Esophagus muscularis mucosa (tissue), 4 donors: Measurements from ENCODE around the gene RPLP2. TPM values are rescaled to one million over a fixed set of nuclear protein-coding genes. Genes with fewer than 3 reads are reported as not detected.

Experiments used
- DNase-seq: peaks from one replicate; pipeline ENCODE4 v3.0.0-alpha.2; 2017; ENCODE audit errors: extremely low spot score
- H3K27ac ChIP-seq, 4 donors: fragments of 200-600 bp; sonication (generic); replicated peaks in 1 of 4; 1 replicate in 3 of 4; 2 replicates in 1 of 4; pipeline ENCODE4 v1.5.1; 2016 to 2019; ENCODE audit warnings: mild to moderate bottlenecking in 1 of 4
- H3K27me3 ChIP-seq, 4 donors: fragments of 200-600 bp; sonication (generic); one replicate each; pipeline versions ENCODE4 v1.5.1 to v1.6.0; 2016 to 2019
- H3K36me3 ChIP-seq, 4 donors: fragments of 200-600 bp; sonication (generic); one replicate each; pipeline ENCODE4 v1.5.1; 2016 to 2019
- H3K4me1 ChIP-seq, 4 donors: fragments of 200-600 bp; sonication (generic); one replicate each; pipeline ENCODE4 v1.5.1; 2016 to 2019
- H3K4me3 ChIP-seq, 4 donors: fragments of 200-600 bp; sonication (generic); 1 replicate in 2 of 4; 2 replicates in 2 of 4; pipeline ENCODE4 v1.5.1; 2016 to 2019; ENCODE audit warnings: mild to moderate bottlenecking in 4 of 4, moderate library complexity in 1 of 4
- H3K9me3 ChIP-seq, 4 donors: fragments of 200-600 bp; sonication (generic); 1 replicate in 3 of 4; 2 replicates in 1 of 4; pipeline ENCODE4 v1.5.1; 2016 to 2019
- EP300 ChIP-seq: sonication (generic); formaldehyde crosslinking; IDR thresholded peaks from one replicate; pipeline ENCODE4 v1.6.1; 2017; ENCODE audit warnings: antibody characterized with exemption
- POLR2A ChIP-seq: fragments of 450-650 bp; IDR thresholded peaks from one replicate; pipeline ENCODE4 v1.6.1; 2017; ENCODE audit warnings: antibody characterized with exemption, moderate library complexity, mild to moderate bottlenecking, low read depth
- POLR2AphosphoS5 ChIP-seq, 2 donors: sonication (generic); formaldehyde crosslinking; IDR thresholded peaks; one replicate each; pipeline ENCODE4 v1.6.1; 2017; ENCODE audit warnings: antibody characterized with exemption in 2 of 2
- WGBS: methylation state at CpG from one replicate; pipeline ENCODE4 v1.1.5; 2018; 5-methylcytosine and 5-hydroxymethylcytosine counted together
- intact Hi-C: fragments of 100-400 bp; cut with DNase I; formaldehyde crosslinking; loops from one replicate; pipeline ENCODE4 v1.15.1; 2023
- total RNA-seq, 4 donors: library from RNA; depleted of rRNA; stranded (reverse); fragments of >200 nt; gene quantifications; one replicate each; pipeline versions ENCODE4 v1.1.0 to v1.2.1, GENCODE V29; 2016
- TF ChIP-seq, protein P1 (sequence below), 3 experiments: fragments of 200-600 bp in 2 of 3; fragments of 450-650 bp in 1 of 3; sonication (generic) in 2 of 3; IDR thresholded peaks; one replicate each; pipeline ENCODE4 v1.5.1; 2017 to 2019; ENCODE audit warnings: antibody characterized with exemption in 3 of 3, mild to moderate bottlenecking in 2 of 3, moderate library complexity in 1 of 3

RPLP2 gene
- total RNA-seq, 4 donors from 2014 or later, result 318 to 813 (median 686) TPM

DNA sequence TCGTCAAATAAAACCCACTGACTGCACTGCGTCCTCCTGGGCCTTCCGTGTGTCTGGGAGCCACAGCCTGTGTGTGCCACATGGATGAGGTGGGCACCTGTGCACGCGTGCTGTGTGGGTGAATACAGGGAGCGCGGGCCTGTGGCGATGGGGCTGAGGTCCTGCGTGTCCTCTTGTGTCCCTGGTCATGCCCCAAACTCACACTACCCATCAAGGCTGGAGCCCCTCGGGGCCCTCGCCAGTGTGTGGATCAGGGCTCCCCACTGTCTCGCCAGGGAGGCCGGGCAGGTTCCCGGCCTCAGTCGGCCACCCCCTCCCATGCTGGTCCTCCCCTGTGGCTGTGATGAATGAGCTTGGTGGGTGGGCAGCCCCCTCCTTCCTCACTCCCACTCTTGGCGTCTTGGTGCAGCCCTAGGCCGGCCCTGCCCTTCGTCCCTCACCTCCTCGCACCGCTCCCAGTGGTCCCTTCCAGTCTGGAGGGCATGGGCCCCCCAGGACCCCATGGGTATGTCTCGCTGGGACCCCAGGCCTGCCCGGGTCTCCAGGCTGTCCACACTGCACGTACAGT lies 22.3 kb downstream of the RPLP2 start:
- Histone ChIP-seq H3K9me3 (no peaks in the 10 kb centered on the region), H3K27me3 (peaks cover 0 to 55% (median 43%) of the 10 kb centered on the region in 4 donors), H3K4me3 (peak overlapping the region; percentile 78 to 94 (median 84)), H3K36me3 (peaks cover 5 to 14% (median 13%) of the 10 kb centered on the region in 4 donors), H3K4me1 (peaks cover 86 to 96% (median 94%) of the 10 kb centered on the region in 4 donors), H3K27ac (peak overlapping the region; percentile 88 to 93 (median 90))
- intact Hi-C loops, result no loop called here
- DNase-seq, result no peak
- WGBS, result 58% methylated on average over 22 of the region's 23 CpGs
- TF ChIP-seq POLR2A (no peak), EP300 (no peak), POLR2AphosphoS5 (IDR thresholded peaks at IDR 0.05) (no peak)
- TF ChIP-seq, protein P1, sequence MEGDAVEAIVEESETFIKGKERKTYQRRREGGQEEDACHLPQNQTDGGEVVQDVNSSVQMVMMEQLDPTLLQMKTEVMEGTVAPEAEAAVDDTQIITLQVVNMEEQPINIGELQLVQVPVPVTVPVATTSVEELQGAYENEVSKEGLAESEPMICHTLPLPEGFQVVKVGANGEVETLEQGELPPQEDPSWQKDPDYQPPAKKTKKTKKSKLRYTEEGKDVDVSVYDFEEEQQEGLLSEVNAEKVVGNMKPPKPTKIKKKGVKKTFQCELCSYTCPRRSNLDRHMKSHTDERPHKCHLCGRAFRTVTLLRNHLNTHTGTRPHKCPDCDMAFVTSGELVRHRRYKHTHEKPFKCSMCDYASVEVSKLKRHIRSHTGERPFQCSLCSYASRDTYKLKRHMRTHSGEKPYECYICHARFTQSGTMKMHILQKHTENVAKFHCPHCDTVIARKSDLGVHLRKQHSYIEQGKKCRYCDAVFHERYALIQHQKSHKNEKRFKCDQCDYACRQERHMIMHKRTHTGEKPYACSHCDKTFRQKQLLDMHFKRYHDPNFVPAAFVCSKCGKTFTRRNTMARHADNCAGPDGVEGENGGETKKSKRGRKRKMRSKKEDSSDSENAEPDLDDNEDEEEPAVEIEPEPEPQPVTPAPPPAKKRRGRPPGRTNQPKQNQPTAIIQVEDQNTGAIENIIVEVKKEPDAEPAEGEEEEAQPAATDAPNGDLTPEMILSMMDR (IDR thresholded peaks at IDR 0.05), result no peak

DNA sequence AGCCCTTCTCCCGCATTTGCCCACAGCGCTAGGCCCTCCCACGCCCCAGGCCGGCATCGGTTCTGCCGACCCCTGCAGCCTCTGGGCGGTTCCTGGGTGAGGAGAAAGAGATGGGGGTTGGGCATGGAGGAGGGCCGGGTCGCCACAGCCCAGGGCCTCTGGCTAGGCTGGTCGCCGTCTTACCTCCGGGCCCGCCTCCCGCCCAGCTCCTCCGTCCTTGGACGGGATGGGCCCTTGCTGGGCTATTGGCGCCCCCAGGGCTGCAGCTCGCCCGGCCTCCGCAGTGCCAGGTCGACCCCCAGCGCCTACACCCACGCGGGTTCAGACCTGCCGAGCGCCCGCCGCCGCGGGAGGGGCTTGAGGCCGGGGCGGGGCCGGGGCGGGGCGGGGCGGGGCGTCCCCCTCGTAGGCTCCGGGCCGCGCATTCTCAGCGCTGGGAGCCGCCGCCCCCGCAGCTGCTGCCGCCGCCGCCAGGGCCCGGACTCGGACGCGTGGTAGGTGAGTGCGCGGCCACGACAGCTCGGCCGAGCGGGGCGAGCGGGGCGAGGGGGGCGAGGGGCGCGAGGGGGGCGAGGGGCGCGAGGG lies 22.9 kb downstream of the RPLP2 start, which contains the start of gene CD151:
CD151 (plus strand) TSS at position 424 of the 585 bp plus-strand sequence. CDS start 3,118 bp downstream, outside the sequence.
- WGBS, result 10% methylated on average over 11 of the region's 67 CpGs
- Histone ChIP-seq H3K27ac (peak within 1 kb of the TSS; percentile 88 to 93 (median 90)), H3K4me1 (peaks cover 85 to 95% (median 94%) of the 10 kb centered on the region in 4 donors)

DNA sequence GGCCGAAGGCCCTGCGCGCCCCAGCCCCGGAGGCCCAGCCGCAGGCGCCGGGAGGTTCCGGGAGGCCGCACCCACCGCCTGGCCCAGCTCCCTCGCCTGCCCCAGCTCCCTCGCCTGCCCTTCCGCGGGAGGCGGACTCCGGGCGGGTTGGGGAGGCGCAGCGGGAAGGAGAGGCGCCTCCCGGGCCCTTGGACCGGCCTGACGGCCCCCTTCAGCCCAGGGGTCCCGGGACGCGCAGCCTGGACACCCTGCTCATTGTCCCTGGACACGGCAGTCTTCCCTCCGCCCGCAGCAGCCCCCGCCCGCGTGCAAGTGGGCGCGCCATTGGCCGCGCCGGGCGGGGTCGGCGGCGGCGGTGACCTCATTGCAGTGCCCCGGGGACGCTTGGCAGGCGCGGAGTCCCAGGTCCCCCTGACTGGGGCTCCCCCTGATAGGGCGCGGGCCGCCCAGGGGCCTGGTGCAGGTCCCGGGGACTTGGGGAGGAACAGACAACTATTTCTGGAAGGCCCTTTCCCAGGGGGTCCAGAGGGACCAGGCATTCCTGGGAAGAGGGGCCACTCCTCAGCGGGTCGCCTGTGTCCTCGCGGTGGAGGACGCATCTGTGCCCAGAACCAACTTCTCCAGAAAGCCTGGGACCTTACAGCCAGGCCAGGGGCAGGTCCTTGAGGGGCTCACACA lies 23.5 kb downstream of the RPLP2 start:
- peaks cover 79 to 95% (median 92%) of the 10 kb centered on the region in 4 donors for H3K4me1 ChIP-seq

More for the DNA sequence above, 22.9 kb downstream of the RPLP2 start, which contains the start of gene CD151:
- TF ChIP-seq EP300 (no peak), POLR2A (no peak), POLR2AphosphoS5 (IDR thresholded peaks at IDR 0.05) (peak in 1 of 2 donors; percentile 76)
- TF ChIP-seq, protein P1 (IDR thresholded peaks at IDR 0.05), result peak in 1 of 3 experiments; percentile 41
- Histone ChIP-seq H3K27me3 (peaks cover 0 to 49% (median 37%) of the 10 kb centered on the region in 4 donors), H3K36me3 (peaks cover 11 to 19% (median 18%) of the 10 kb centered on the region in 4 donors), H3K9me3 (no peaks in the 10 kb centered on the region), H3K4me3 (peak within 1 kb of the TSS; percentile 78 to 94 (median 84))
- intact Hi-C loops, result no loop called here
- DNase-seq, result no peak

DNA sequence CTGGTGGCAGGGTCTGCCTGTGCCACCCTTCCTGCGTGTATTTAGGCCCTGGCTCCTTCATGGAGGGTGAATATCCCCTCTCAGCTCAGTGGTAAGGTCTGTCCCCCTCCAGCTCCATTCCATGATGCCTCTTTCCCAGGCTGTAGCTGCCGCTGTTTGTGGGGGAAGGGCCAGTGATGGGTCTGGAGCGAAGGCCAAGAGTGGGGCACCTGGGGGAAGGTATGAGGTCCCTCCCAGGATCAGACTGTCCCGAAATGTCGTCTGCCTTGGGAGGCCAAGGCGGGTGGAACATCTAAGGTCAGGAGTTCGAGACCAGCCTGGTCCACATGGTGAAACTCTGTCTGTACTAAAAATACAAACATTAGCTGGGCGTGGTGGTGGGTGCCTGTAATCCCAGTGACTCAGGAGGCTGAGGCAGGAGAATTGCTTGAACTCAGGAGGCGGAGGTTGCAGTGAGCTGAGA lies 24.1 kb downstream of the RPLP2 start:
- Histone ChIP-seq H3K4me1 (peaks cover 77 to 95% (median 92%) of the 10 kb centered on the region in 4 donors), H3K9me3 (no peaks in the 10 kb centered on the region)
- 34% methylated on average over 9 of the region's 9 CpGs for WGBS

More for the DNA sequence above, 23.5 kb downstream of the RPLP2 start:
- Histone ChIP-seq H3K9me3 (no peaks in the 10 kb centered on the region), H3K36me3 (peaks cover 17 to 26% (median 25%) of the 10 kb centered on the region in 4 donors), H3K27me3 (peaks cover 0 to 43% (median 31%) of the 10 kb centered on the region in 4 donors), H3K4me3 (peak overlapping the region; percentile 78 to 94 (median 84)), H3K27ac (peak overlapping the region; percentile 88 to 93 (median 90))
- TF ChIP-seq POLR2AphosphoS5 (IDR thresholded peaks at IDR 0.05) (peak; percentile 35 to 55), EP300 (no peak), POLR2A (peak; percentile 19)
- TF ChIP-seq, protein P1 (IDR thresholded peaks at IDR 0.05), result no peak
- no peak for DNase-seq
- intact Hi-C loops, result no loop called here
- WGBS, result under 1% methylated on average over 24 of the region's 55 CpGs

More for the DNA sequence above, 24.1 kb downstream of the RPLP2 start:
- peaks cover 23 to 32% (median 31%) of the 10 kb centered on the region in 4 donors for H3K36me3 ChIP-seq
- H3K27me3 ChIP-seq, result peaks cover 0 to 37% (median 25%) of the 10 kb centered on the region in 4 donors
- TF ChIP-seq POLR2AphosphoS5 (IDR thresholded peaks at IDR 0.05), result peak; percentile 45 to 51
- TF ChIP-seq POLR2A, result no peak
- TF ChIP-seq, protein P1 (IDR thresholded peaks at IDR 0.05), result no peak
- DNase-seq, result no peak
- H3K4me3 ChIP-seq, result peak overlapping the region; percentile 78 to 94 (median 84)
- peak overlapping the region; percentile 88 to 93 (median 90) for H3K27ac ChIP-seq
- intact Hi-C loops, result no loop called here
